Measurements from ENCODE around the gene NTSR2. TPM values are rescaled to one million over a fixed set of nuclear protein-coding genes. Genes with fewer than 3 reads are reported as not detected.
A peak's percentile ranks its signal among the peaks of the same experiment; 100 is the strongest.

The NTSR2 gene
- total RNA-seq, 4 donors from 2014 or later: not detected

DNA sequence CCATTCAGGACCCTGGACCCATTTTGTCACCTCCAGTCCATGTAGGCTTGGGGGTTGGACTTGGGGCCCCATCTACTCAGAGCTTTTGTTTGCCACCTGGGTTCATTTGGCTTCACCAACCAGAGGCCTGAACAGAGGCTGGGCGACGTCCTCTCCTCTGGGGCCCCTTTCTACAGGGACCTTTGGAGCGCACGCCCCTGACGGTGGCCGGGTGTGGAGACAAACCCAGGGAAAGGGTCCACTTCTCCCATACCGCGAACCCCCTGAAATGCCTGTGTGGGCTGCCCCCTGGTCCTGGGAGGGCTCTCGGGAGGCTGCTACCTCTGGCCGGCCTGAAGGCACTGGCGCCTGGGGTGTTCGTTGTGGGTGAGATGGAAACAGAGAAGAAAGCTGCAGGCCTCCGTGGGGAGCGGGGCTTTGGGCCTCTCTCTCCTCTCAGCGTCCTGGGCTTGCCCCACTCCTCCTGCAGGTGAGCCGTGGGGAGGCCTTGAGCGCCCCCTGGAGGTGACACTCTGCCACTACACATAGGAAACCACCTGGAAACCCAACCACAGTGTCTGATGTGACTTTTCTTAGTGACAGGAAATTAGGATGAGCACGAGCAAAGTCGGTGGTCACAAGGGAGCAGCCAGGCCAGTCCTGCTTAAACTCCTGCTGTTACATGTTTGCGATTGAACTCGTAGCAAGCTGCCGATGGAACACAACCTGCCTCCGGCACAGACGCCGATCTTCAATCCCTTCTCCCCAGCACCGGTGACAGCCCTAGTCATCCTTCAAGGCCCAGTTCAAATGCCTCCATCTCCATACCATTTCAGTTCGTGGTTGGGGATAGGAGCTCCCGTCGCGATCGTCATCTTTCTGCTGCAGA, 12.0 kb upstream of the NTSR2 start:
- peaks cover 44% of the 10 kb centered on the region for H3K27me3 ChIP-seq
- no peak for ATAC-seq
- peaks cover 0 to 6% (median 0%) of the 10 kb centered on the region in 3 donors for H3K4me1 ChIP-seq
- WGBS, 2 donors (ENCODE audit: low coverage in 1 of 2): 63 to 72% methylated on average over 14 to 17 of the region's 31 CpGs
- no peaks in the 10 kb centered on the region for H3K36me3 ChIP-seq
- no peak overlapping the region for H3K4me3 ChIP-seq
- no peak overlapping the region for H3K27ac ChIP-seq
- no peak for TF ChIP-seq EP300 (IDR thresholded peaks at IDR 0.05)
- TF ChIP-seq, protein P1, sequence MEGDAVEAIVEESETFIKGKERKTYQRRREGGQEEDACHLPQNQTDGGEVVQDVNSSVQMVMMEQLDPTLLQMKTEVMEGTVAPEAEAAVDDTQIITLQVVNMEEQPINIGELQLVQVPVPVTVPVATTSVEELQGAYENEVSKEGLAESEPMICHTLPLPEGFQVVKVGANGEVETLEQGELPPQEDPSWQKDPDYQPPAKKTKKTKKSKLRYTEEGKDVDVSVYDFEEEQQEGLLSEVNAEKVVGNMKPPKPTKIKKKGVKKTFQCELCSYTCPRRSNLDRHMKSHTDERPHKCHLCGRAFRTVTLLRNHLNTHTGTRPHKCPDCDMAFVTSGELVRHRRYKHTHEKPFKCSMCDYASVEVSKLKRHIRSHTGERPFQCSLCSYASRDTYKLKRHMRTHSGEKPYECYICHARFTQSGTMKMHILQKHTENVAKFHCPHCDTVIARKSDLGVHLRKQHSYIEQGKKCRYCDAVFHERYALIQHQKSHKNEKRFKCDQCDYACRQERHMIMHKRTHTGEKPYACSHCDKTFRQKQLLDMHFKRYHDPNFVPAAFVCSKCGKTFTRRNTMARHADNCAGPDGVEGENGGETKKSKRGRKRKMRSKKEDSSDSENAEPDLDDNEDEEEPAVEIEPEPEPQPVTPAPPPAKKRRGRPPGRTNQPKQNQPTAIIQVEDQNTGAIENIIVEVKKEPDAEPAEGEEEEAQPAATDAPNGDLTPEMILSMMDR (IDR thresholded peaks at IDR 0.05): peak in 2 of 4 experiments; percentile 39 to 65
- no peak for TF ChIP-seq POLR2A (IDR thresholded peaks at IDR 0.05)
- no peak for TF ChIP-seq POLR2AphosphoS5 (IDR thresholded peaks at IDR 0.05)
- no peaks in the 10 kb centered on the region for H3K9me3 ChIP-seq

DNA sequence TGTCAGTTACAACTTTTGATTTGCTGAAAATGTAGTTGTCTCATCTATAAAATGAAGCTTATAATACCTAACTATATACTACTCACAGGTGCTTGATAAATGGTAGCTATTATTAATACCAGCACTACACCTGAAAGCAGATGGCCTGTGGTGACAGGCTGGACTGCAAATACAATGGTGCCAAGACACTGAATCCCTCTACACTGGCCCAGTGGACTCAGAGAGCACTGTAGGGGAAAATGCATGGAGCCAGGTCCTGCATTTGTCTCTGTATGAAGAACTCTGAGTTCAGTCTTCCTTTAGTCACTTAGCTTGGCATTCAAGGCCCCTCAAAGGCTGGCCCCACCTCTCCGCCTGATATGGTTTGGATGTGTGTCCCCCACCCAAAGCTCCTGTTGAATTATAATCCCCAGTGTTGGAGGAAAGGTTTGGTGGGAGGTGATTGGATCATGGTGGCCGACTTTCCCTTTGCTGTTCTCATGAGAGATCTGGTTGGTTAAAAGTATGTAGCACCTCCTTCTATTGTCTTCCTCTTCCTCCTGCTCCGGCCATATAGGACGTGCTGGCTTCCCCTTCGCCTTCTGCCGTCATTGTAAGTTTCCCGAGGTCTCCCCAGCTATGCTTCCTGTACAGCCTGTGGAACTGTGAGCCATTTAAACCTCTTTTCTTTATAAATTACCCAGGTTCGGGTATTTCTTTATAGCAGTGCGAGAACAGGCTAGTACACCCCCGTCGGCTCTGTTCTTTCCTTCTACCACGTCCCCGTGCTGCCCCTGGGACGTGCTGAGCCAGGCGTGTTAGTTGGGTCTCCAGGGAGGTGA, 11.1 kb upstream of the NTSR2 start:
- no peaks in the 10 kb centered on the region for H3K36me3 ChIP-seq
- WGBS, 2 donors (ENCODE audit: low coverage in 1 of 2): 75 to 86% methylated on average over 7 to 11 of the region's 15 CpGs
- no peak overlapping the region for H3K27ac ChIP-seq
- H3K4me1 ChIP-seq: peaks cover 0 to 6% (median 0%) of the 10 kb centered on the region in 3 donors
- ATAC-seq: no peak
- peaks cover 44% of the 10 kb centered on the region for H3K27me3 ChIP-seq
- H3K4me3 ChIP-seq: no peak overlapping the region
- TF ChIP-seq POLR2AphosphoS5 (IDR thresholded peaks at IDR 0.05) (no peak), EP300 (IDR thresholded peaks at IDR 0.05) (no peak), POLR2A (IDR thresholded peaks at IDR 0.05) (no peak)
- TF ChIP-seq, protein P1 (IDR thresholded peaks at IDR 0.05): no peak
- no peaks in the 10 kb centered on the region for H3K9me3 ChIP-seq

DNA sequence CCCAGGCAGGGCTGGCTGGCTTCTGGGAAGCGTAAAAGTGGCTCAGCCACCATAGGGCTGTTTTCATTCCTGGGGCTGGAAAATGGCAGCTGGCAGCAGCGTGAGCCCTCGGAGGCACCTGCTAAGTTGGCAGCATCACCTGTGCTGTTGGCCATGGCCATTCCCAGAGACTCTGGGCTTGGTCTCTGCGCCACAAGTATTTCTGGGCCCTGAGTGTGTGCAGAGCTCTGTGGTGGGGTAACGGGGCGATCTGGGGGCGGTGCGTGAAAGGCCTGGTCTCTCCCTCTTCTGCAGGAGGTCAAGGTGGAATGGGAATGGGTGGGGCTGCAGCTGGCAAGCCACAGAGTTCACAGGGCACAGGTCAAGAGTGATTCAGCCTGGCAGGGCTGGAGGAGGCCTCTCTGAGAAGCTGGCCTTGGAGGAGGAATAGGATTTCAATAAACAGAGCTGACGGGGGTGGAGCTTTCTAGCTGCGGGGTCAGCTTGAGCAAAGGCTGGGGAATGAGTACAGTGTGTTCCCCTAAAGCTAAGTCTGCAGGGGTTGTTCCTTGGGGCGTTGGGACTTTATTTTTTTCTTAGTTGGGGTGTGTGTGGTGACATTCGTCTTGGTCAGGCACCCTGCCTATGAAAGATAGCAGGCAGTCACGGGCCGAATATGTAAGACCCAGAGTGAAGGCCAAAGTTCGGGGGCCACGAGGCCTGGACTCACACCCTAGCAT, 10.3 kb upstream of the NTSR2 start:
- peaks cover 41% of the 10 kb centered on the region for H3K27me3 ChIP-seq
- peaks cover 0 to 6% (median 0%) of the 10 kb centered on the region in 3 donors for H3K4me1 ChIP-seq
- TF ChIP-seq POLR2A (IDR thresholded peaks at IDR 0.05) (no peak), POLR2AphosphoS5 (IDR thresholded peaks at IDR 0.05) (no peak), EP300 (IDR thresholded peaks at IDR 0.05) (no peak)
- TF ChIP-seq, protein P1 (IDR thresholded peaks at IDR 0.05): no peak
- H3K36me3 ChIP-seq: no peaks in the 10 kb centered on the region
- no peak for ATAC-seq
- 61 to 100% methylated on average over 2 to 3 of the region's 16 CpGs for WGBS, 2 donors (ENCODE audit: low coverage in 1 of 2)
- no peak overlapping the region for H3K4me3 ChIP-seq
- no peak overlapping the region for H3K27ac ChIP-seq
- H3K9me3 ChIP-seq: peaks cover 0 to 5% (median 0%) of the 10 kb centered on the region in 3 donors

DNA sequence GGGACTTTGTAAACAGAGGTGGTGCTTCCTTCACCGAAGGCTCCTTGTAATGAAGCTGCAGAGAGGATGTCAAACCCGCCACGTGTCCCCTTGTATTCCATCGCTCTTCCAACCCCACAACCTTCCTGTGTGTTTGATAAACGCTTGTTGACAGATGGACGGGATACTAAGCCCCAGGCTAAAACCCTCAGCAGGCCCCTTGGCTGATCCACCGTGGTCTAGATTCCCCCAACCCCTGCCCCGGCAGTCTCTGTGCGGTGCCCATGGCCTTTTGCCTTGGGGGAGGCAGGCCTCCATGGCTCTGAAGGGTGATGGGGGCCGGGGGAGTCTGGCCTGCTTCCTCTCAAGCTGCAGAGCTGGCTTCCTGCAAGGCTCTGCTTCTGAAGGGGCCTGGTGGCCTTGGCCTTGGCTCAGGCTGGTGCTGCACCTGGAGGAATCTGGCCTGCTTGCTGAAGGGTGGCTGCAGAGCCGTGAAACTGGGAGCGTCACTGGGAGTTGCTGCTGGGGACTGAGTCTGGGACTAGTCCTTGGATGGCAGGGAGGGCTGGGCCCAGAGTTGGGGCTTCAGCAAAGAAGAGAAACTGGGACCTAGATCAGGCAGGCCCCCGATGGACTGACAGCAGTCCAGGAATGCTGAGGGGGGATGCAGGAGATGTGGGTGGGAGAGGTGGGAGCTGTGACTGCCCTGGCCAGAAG, 9.6 kb upstream of the NTSR2 start:
- Histone ChIP-seq H3K4me1 (peaks cover 0 to 6% (median 0%) of the 10 kb centered on the region in 3 donors), H3K36me3 (no peaks in the 10 kb centered on the region), H3K4me3 (no peak overlapping the region), H3K27me3 (peaks cover 38% of the 10 kb centered on the region), H3K9me3 (peaks cover 0 to 6% (median 0%) of the 10 kb centered on the region in 3 donors), H3K27ac (no peak overlapping the region)
- 71 to 72% methylated on average over 7 to 10 of the region's 13 CpGs for WGBS, 2 donors (ENCODE audit: low coverage in 1 of 2)
- TF ChIP-seq POLR2A (IDR thresholded peaks at IDR 0.05) (no peak), POLR2AphosphoS5 (IDR thresholded peaks at IDR 0.05) (no peak), EP300 (IDR thresholded peaks at IDR 0.05) (no peak)
- TF ChIP-seq, protein P1 (IDR thresholded peaks at IDR 0.05): no peak
- ATAC-seq: no peak
